Parathyroid adenoma (tissue), 2 donors: ENCODE data around the gene ULK4.
"Not testable (repeated sequence)": the region's sequence is repeated elsewhere in the genome, so short reads cannot be mapped to it uniquely, and the experiment has no call there.

Experiments
- H2AFZ ChIP-seq: fragments of 300-600 bp; sonication (generic); one replicate; pipeline ENCODE4 v1.7.0; 2017; ENCODE audit warnings: antibody characterized with exemption, mild to moderate bottlenecking
- H3K27ac ChIP-seq: fragments of 300-600 bp; sonication (generic); one replicate; pipeline ENCODE4 v1.7.0; 2017
- H3K27me3 ChIP-seq: fragments of 300-600 bp; sonication (generic); one replicate; pipeline ENCODE4 v1.7.0; 2017; ENCODE audit warnings: low read length; ENCODE audit not compliant: control insufficient read depth, insufficient read depth
- H3K36me3 ChIP-seq: fragments of 300-600 bp; sonication (generic); one replicate; pipeline ENCODE4 v1.7.0; 2017; ENCODE audit warnings: low read length; ENCODE audit not compliant: control insufficient read depth, insufficient read depth
- H3K4me1 ChIP-seq: fragments of 300-600 bp; sonication (generic); one replicate; pipeline ENCODE4 v1.7.0; 2017; ENCODE audit warnings: control low read depth
- H3K4me2 ChIP-seq: fragments of 300-600 bp; sonication (generic); one replicate; pipeline ENCODE4 v1.7.0; 2017; ENCODE audit warnings: low read length
- H3K4me3 ChIP-seq: fragments of 300-600 bp; sonication (generic); one replicate; pipeline ENCODE4 v1.7.0; 2017; ENCODE audit warnings: low read depth, low read length
- H3K79me2 ChIP-seq: fragments of 300-600 bp; sonication (generic); one replicate; pipeline ENCODE4 v1.7.0; 2017; ENCODE audit warnings: control low read depth
- H3K9ac ChIP-seq: fragments of 300-600 bp; sonication (generic); one replicate; pipeline ENCODE4 v1.7.0; 2017; ENCODE audit warnings: mild to moderate bottlenecking
- H3K9me3 ChIP-seq: fragments of 300-600 bp; sonication (generic); one replicate; pipeline ENCODE4 v1.7.0; 2017; ENCODE audit warnings: low read length; ENCODE audit not compliant: control insufficient read depth
- TF ChIP-seq, protein P1 (sequence below): fragments of 300-600 bp; sonication (generic); IDR thresholded peaks from one replicate; pipeline ENCODE4 v1.7.0; 2017; ENCODE audit warnings: antibody characterized with exemption, mild to moderate bottlenecking
- donor health status: primary hyperparathyroidism.

ULK4 gene

DNA sequence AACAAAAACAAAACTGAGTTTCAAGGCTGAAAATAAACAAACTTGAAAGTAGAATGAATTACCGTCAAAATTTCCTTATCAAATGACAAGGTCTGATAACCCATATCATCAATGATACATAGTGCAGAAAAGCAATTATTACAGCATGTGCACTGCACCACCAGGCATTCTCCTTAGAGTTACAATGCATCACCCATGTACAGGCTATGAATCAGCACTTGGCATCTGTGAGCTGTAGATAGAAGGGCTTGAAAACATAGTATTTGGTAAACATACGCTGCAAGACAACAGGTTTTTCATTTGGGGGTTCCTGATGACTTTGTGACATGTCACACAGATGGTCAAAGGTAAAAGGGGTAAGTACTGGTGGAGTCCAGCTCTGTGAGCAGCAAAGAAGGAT, 497.5 kb downstream of the ULK4 start:
- Histone ChIP-seq H3K36me3 (no peaks in the 10 kb centered on the region), H3K27me3 (no peaks in the 10 kb centered on the region), H3K4me3 (no peak overlapping the region), H2AFZ (no peak overlapping the region), H3K9me3 (no peaks in the 10 kb centered on the region), H3K4me2 (no peak overlapping the region), H3K9ac (no peak overlapping the region), H3K4me1 (peaks cover 12% of the 10 kb centered on the region), H3K27ac (no peak overlapping the region), H3K79me2 (no peaks in the 10 kb centered on the region)
- TF ChIP-seq, protein P1, sequence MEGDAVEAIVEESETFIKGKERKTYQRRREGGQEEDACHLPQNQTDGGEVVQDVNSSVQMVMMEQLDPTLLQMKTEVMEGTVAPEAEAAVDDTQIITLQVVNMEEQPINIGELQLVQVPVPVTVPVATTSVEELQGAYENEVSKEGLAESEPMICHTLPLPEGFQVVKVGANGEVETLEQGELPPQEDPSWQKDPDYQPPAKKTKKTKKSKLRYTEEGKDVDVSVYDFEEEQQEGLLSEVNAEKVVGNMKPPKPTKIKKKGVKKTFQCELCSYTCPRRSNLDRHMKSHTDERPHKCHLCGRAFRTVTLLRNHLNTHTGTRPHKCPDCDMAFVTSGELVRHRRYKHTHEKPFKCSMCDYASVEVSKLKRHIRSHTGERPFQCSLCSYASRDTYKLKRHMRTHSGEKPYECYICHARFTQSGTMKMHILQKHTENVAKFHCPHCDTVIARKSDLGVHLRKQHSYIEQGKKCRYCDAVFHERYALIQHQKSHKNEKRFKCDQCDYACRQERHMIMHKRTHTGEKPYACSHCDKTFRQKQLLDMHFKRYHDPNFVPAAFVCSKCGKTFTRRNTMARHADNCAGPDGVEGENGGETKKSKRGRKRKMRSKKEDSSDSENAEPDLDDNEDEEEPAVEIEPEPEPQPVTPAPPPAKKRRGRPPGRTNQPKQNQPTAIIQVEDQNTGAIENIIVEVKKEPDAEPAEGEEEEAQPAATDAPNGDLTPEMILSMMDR, result no peak

DNA sequence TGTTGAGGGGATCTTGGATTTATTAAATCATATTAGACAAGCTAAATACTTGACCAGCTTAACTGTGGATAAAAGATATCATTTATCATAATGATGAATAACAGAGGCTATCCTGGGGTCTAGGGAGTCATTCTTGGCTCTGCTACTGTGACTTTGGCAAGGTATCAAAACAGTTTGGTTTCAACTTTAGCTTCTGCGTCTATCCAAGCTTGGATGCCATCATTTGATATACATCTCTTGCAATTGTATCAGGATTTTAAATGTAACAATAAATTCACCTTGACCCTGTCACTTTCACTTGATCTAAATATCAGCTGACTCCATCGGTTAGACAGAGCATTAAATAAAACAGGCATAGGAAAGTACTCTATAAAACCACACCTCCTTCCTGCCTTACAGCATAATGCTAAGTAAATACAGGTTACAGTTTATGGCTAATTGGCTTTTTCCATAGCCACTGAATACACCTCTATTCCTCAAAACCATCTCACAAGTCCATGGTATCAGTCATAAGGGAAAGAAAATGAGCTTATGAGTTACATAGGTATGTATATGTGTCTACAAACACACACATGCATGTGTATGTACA, 499.7 kb downstream of the ULK4 start:
- Histone ChIP-seq H3K9ac (no peak overlapping the region), H3K4me2 (no peak overlapping the region), H3K27ac (no peak overlapping the region), H3K4me3 (no peak overlapping the region), H3K27me3 (no peaks in the 10 kb centered on the region), H3K9me3 (no peaks in the 10 kb centered on the region), H3K4me1 (peaks cover 12% of the 10 kb centered on the region), H3K36me3 (no peaks in the 10 kb centered on the region), H2AFZ (no peak overlapping the region), H3K79me2 (no peaks in the 10 kb centered on the region)
- TF ChIP-seq, protein P1, result no peak

GRCh38 chr3:41460736-41461135, 501.2 kb downstream of the ULK4 start:
- H3K4me1 ChIP-seq, result peaks cover 16% of the 10 kb centered on the region
- no peak overlapping the region for H3K27ac ChIP-seq
- H3K27me3 ChIP-seq, result no peaks in the 10 kb centered on the region
- no peak overlapping the region for H3K4me3 ChIP-seq
- H2AFZ ChIP-seq, result no peak overlapping the region
- no peak overlapping the region for H3K4me2 ChIP-seq
- TF ChIP-seq, protein P1, result no peak
- no peaks in the 10 kb centered on the region for H3K36me3 ChIP-seq
- no peaks in the 10 kb centered on the region for H3K79me2 ChIP-seq
- no peaks in the 10 kb centered on the region for H3K9me3 ChIP-seq
- no peak overlapping the region for H3K9ac ChIP-seq

GRCh38 chr3:41457176-41457575, 504.7 kb downstream of the ULK4 start:
- Histone ChIP-seq H2AFZ (no peak overlapping the region), H3K9me3 (no peaks in the 10 kb centered on the region), H3K27me3 (no peaks in the 10 kb centered on the region), H3K4me3 (no peak overlapping the region), H3K4me1 (peaks cover 4% of the 10 kb centered on the region), H3K27ac (no peak overlapping the region), H3K79me2 (no peaks in the 10 kb centered on the region), H3K9ac (no peak overlapping the region), H3K4me2 (no peak overlapping the region), H3K36me3 (no peaks in the 10 kb centered on the region)
- TF ChIP-seq, protein P1, result no peak

- no peaks in the 10 kb centered on the region for H3K27me3 ChIP-seq
- no peak overlapping the region for H3K27ac ChIP-seq
- no peak overlapping the region for H3K9ac ChIP-seq
- TF ChIP-seq, protein P1, result no peak
- no peak overlapping the region for H2AFZ ChIP-seq
- no peak overlapping the region for H3K4me3 ChIP-seq
- H3K4me1 ChIP-seq, result peaks cover 4% of the 10 kb centered on the region
- no peaks in the 10 kb centered on the region for H3K79me2 ChIP-seq
- H3K9me3 ChIP-seq, result no peaks in the 10 kb centered on the region
- no peak overlapping the region for H3K4me2 ChIP-seq
- no peaks in the 10 kb centered on the region for H3K36me3 ChIP-seq
These were observed 505.7 kb downstream of the ULK4 start for GRCh38 chr3:41456162-41456561.

GRCh38 chr3:41453618-41454017, 508.3 kb downstream of the ULK4 start:
- H3K9ac ChIP-seq, H3K27ac ChIP-seq, H3K36me3 ChIP-seq, H3K4me3 ChIP-seq, H2AFZ ChIP-seq, H3K4me1 ChIP-seq, H3K27me3 ChIP-seq, H3K4me2 ChIP-seq, H3K9me3 ChIP-seq, H3K79me2 ChIP-seq: not testable (repeated sequence)
